Loucy (cell line): ENCODE measurements around the gene ZBTB7B.

Experiments used
- H2AFZ ChIP-seq: fragments of 200-600 bp; sonication (generic); 2 replicates; pipeline ENCODE4 v1.6.0; 2016; ENCODE audit warnings: antibody characterized with exemption, mild to moderate bottlenecking, low read length, moderate library complexity
- H3F3A ChIP-seq: fragments of 200-600 bp; 2 replicates; pipeline ENCODE4 v1.6.0; 2016; ENCODE audit warnings: antibody characterized with exemption, low read depth, mild to moderate bottlenecking
- H3K27me3 ChIP-seq: fragments of 200-600 bp; sonication (generic); 2 replicates; pipeline ENCODE4 v1.6.1; 2014; ENCODE audit warnings: low read length, mild to moderate bottlenecking; ENCODE audit not compliant: insufficient read depth, poor library complexity, severe bottlenecking
- H3K36me3 ChIP-seq: fragments of 200-600 bp; sonication (generic); 2 replicates; pipeline ENCODE4 v1.6.1; 2016; ENCODE audit warnings: low read length; ENCODE audit not compliant: insufficient read depth
- H3K4me1 ChIP-seq: fragments of 200-600 bp; sonication (generic); 2 replicates; pipeline ENCODE4 v1.5.1; 2014; ENCODE audit warnings: low read length, mild to moderate bottlenecking; ENCODE audit not compliant: insufficient read depth, poor library complexity, severe bottlenecking
- H3K4me2 ChIP-seq: fragments of 200-600 bp; sonication (generic); 2 replicates; pipeline ENCODE4 v1.6.0; 2014; ENCODE audit warnings: antibody characterized with exemption, low read length, low read depth, mild to moderate bottlenecking; ENCODE audit not compliant: poor library complexity, severe bottlenecking
- H3K4me3 ChIP-seq: fragments of 200-600 bp; sonication (generic); 2 replicates; pipeline ENCODE4 v1.5.1; 2014; ENCODE audit warnings: low read length, mild to moderate bottlenecking, mixed read lengths; ENCODE audit not compliant: poor library complexity, severe bottlenecking
- H3K79me2 ChIP-seq: fragments of 200-600 bp; sonication (generic); 2 replicates; pipeline ENCODE4 v1.6.1; 2014; ENCODE audit warnings: low read length; ENCODE audit not compliant: insufficient read depth
- H3K9ac ChIP-seq: fragments of 200-600 bp; sonication (generic); 2 replicates; pipeline ENCODE4 v1.6.0; 2014; ENCODE audit warnings: mild to moderate bottlenecking, low read depth, low read length, moderate library complexity; ENCODE audit not compliant: poor library complexity, severe bottlenecking
- H3K9me2 ChIP-seq: fragments of 200-600 bp; sonication (generic); replicated peaks from 2 replicates; pipeline ENCODE4 v1.6.1; 2016; ENCODE audit warnings: low read depth, low read length, mixed read lengths
- H3K9me3 ChIP-seq: fragments of 200-600 bp; sonication (generic); 2 replicates; pipeline ENCODE4 v1.6.1; 2014; ENCODE audit warnings: mild to moderate bottlenecking, antibody characterized with exemption, low read length, low read depth; ENCODE audit not compliant: insufficient read depth
- H4K20me1 ChIP-seq: fragments of 200-600 bp; sonication (generic); 2 replicates; pipeline ENCODE4 v1.6.0; 2014; ENCODE audit warnings: antibody characterized with exemption, low read length, mild to moderate bottlenecking; ENCODE audit not compliant: insufficient read depth, poor library complexity, severe bottlenecking
- EZH2phosphoT487 ChIP-seq: fragments of 200-600 bp; IDR thresholded peaks from 2 replicates; pipeline ENCODE4 v1.6.1; 2018; ENCODE audit warnings: antibody characterized with exemption, mild to moderate bottlenecking, moderate library complexity, borderline replicate concordance
- TF ChIP-seq, protein P1 (sequence below): fragments of 200-600 bp; sonication (generic); conservative IDR thresholded peaks from 2 replicates; pipeline ENCODE4 v1.5.1; 2014; ENCODE audit warnings: mild to moderate bottlenecking, antibody characterized with exemption, low read length

The ZBTB7B gene

GRCh38 chr1:154968731-154969130 lies 33.9 kb upstream of the ZBTB7B start:
- H3K79me2 ChIP-seq: peaks cover 51% of the 10 kb centered on the region
- peaks cover under 1% of the 10 kb centered on the region; the same call in 1 of the 2 replicates for H3F3A ChIP-seq
- peaks cover 36% of the 10 kb centered on the region for H3K4me1 ChIP-seq
- H3K9me2 ChIP-seq: no peaks in the 10 kb centered on the region
- no peaks in the 10 kb centered on the region for H3K9me3 ChIP-seq
- peak overlapping the region; percentile 52 for H3K9ac ChIP-seq
- no peaks in the 10 kb centered on the region for H3K27me3 ChIP-seq
- H3K4me2 ChIP-seq: peak overlapping the region; percentile 70
- H2AFZ ChIP-seq: no peak overlapping the region
- no peak overlapping the region for H3K4me3 ChIP-seq
- H3K36me3 ChIP-seq: peaks cover 32% of the 10 kb centered on the region; the same call in 1 of the 2 replicates
- H4K20me1 ChIP-seq: peaks cover 13% of the 10 kb centered on the region
- TF ChIP-seq, protein P1, sequence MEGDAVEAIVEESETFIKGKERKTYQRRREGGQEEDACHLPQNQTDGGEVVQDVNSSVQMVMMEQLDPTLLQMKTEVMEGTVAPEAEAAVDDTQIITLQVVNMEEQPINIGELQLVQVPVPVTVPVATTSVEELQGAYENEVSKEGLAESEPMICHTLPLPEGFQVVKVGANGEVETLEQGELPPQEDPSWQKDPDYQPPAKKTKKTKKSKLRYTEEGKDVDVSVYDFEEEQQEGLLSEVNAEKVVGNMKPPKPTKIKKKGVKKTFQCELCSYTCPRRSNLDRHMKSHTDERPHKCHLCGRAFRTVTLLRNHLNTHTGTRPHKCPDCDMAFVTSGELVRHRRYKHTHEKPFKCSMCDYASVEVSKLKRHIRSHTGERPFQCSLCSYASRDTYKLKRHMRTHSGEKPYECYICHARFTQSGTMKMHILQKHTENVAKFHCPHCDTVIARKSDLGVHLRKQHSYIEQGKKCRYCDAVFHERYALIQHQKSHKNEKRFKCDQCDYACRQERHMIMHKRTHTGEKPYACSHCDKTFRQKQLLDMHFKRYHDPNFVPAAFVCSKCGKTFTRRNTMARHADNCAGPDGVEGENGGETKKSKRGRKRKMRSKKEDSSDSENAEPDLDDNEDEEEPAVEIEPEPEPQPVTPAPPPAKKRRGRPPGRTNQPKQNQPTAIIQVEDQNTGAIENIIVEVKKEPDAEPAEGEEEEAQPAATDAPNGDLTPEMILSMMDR: no peak
- no peak for TF ChIP-seq EZH2phosphoT487

DNA sequence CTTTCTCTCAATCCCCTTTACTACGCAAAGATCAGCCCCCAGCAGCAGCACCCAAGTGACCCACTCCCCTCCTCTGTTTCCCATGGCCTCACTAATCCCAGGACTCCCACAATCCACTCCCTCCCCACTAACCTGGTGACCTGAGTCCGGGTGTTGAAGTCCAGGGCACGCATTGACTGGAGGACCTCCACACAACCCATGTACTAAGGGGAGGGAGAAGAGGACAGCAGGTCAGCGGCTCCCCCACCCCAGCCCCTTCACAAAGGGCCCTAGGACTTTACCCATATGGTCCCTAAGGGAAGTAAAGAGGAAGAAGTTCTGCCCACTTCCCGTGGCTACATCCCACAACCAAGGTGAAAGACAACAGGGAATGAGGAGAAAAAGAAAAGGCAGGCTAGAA lies 33.4 kb upstream of the ZBTB7B start:
- H3K9me2 ChIP-seq: no peaks in the 10 kb centered on the region
- no peak overlapping the region for H2AFZ ChIP-seq
- peak overlapping the region; percentile 63 for H3K4me3 ChIP-seq
- peak overlapping the region; percentile 52 for H3K9ac ChIP-seq
- H3K4me1 ChIP-seq: peaks cover 37% of the 10 kb centered on the region
- H3K27me3 ChIP-seq: no peaks in the 10 kb centered on the region
- H3K9me3 ChIP-seq: no peaks in the 10 kb centered on the region
- H3F3A ChIP-seq: peaks cover 3% of the 10 kb centered on the region; the same call in 1 of the 2 replicates
- no peak for TF ChIP-seq EZH2phosphoT487
- TF ChIP-seq, protein P1: no peak
- H3K79me2 ChIP-seq: peaks cover 50% of the 10 kb centered on the region
- H3K4me2 ChIP-seq: peak overlapping the region; percentile 70
- H3K36me3 ChIP-seq: peaks cover 29% of the 10 kb centered on the region; the same call in 1 of the 2 replicates
- H4K20me1 ChIP-seq: peaks cover 13% of the 10 kb centered on the region

- Histone ChIP-seq H3F3A (peaks cover 3% of the 10 kb centered on the region; the same call in 1 of the 2 replicates), H3K9ac (peak overlapping the region; percentile 52), H3K4me3 (peak overlapping the region; percentile 63)
Observed at GRCh38 chr1:154969860-154970452, 32.6 kb upstream of the ZBTB7B start.

More at GRCh38 chr1:154969860-154970452, 32.6 kb upstream of the ZBTB7B start:
- TF ChIP-seq, protein P1: no peak
- no peak for TF ChIP-seq EZH2phosphoT487
- Histone ChIP-seq H3K36me3 (peaks cover 29% of the 10 kb centered on the region; the same call in 1 of the 2 replicates), H3K27me3 (no peaks in the 10 kb centered on the region), H4K20me1 (peaks cover 13% of the 10 kb centered on the region), H3K9me2 (no peaks in the 10 kb centered on the region), H3K9me3 (no peaks in the 10 kb centered on the region), H3K4me2 (peak overlapping the region; percentile 70), H3K4me1 (peaks cover 37% of the 10 kb centered on the region), H3K79me2 (peaks cover 52% of the 10 kb centered on the region), H2AFZ (no peak overlapping the region)
